ENCODE results near the gene HP.
"Not testable (repeated sequence)": the region's sequence is repeated elsewhere in the genome, so short reads cannot be mapped to it uniquely, and the experiment has no call there.

Gene HP

DNA sequence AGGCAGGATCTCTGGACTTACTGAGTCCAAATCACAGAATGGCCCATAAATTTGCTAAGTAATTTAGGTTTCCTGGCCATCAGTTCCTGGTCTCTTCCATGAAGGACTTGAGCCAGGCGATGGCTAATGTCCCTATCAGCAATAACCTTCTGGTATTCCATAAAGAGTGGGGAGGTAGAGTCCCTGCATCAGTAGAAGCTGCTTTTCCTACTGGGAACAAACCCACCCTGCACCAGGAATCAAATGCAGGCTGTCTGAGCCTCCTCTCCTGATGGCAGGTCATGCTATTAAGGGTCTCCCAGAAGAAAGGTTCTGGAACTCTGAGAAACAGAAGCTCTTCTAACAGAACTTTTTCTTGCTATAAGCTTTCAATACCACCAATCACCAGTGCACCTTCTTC is 7.3 kb downstream of the HP start:
- no peak overlapping the region for H3K27ac Mint-ChIP-seq
- no peaks in the 10 kb centered on the region for H3K4me1 Mint-ChIP-seq
- DNase-seq (no peak), ATAC-seq (no peak)
- H3K4me3 Mint-ChIP-seq, result no peak overlapping the region
- H3K27me3 Mint-ChIP-seq, result no peaks in the 10 kb centered on the region
- no peaks in the 10 kb centered on the region for H3K9me3 Mint-ChIP-seq

DNA sequence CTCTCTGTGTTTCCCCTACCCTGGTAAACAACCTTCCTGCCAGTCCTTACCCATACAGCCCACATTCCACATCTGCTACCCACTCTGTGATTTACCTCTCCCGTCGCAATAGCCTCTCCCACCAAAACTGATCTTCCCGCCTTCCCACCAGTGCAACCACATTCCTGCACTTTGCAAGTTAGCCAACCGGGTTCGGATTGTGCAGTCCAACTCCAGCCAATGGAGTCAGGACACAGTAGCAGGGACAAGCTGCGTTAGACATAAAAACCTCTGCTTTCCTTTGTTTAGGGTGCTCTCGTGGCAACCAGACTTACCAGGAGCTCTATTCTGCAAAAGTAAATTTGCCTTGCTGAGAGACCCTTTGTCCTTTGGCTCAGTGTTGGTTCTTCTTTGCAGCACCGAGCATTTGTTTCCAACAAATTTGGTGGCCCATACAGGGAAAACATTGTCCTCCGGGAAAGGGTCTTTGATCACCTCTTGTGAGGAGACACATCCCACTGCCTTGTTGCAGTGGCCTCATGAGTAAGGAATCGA is 10.1 kb downstream of the HP start:
- ATAC-seq, result no peak
- no peaks in the 10 kb centered on the region for H3K27me3 Mint-ChIP-seq
- no peak overlapping the region for H3K4me3 Mint-ChIP-seq
- H3K9me3 Mint-ChIP-seq, result no peaks in the 10 kb centered on the region
- H3K27ac Mint-ChIP-seq, result no peak overlapping the region
- H3K4me1 Mint-ChIP-seq, result no peaks in the 10 kb centered on the region
- no peak for DNase-seq

DNA sequence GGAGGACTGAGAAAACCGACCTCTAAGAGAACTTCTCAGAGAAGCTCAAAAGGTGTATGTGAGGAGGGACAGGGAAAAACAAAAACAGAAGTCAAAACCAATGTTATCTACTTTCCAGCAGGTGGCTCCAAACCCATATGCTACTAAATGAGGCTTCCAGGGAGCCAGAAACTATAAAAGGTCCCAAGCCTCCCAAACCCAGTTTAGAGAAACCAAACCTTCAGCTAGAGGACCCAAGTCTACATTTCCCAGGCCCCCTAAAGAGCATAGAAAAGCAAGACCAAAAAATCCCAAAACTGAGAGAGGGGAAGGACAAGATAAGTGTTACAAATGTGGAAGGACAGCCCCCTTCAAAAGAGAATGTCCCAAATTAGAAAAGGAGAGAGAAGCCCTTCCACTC is 12.4 kb downstream of the HP start:
- H3K4me3 Mint-ChIP-seq, result no peak overlapping the region
- DNase-seq (peak in 1 of 2 donors; percentile 2), ATAC-seq (no peak)
- H3K4me1 Mint-ChIP-seq, result no peaks in the 10 kb centered on the region
- H3K9me3 Mint-ChIP-seq, result no peaks in the 10 kb centered on the region
- H3K27me3 Mint-ChIP-seq, result no peaks in the 10 kb centered on the region
- H3K27ac Mint-ChIP-seq, result peak overlapping the region in 1 of 2 donors; percentile 84

DNA sequence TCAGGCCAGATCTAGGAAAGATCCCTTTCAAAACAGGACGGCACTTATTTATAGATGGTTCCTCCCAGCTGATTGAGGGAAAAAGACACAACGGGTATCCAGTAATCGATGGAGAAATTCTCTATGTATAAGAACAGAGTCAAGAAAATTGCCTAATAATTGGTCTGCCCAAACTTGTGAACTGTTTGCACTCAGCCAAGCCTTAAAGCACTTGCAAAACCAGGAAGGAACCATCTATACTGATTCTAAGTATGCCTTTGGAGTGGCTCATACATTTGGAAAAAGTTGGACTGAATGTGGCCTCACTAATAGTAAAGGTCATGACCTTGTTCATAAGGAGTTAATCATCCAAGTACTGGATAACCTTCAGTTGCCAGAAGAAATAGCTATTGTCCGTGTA is 14.6 kb downstream of the HP start:
- ATAC-seq, result no peak
- no peaks in the 10 kb centered on the region for H3K9me3 Mint-ChIP-seq

DNA sequence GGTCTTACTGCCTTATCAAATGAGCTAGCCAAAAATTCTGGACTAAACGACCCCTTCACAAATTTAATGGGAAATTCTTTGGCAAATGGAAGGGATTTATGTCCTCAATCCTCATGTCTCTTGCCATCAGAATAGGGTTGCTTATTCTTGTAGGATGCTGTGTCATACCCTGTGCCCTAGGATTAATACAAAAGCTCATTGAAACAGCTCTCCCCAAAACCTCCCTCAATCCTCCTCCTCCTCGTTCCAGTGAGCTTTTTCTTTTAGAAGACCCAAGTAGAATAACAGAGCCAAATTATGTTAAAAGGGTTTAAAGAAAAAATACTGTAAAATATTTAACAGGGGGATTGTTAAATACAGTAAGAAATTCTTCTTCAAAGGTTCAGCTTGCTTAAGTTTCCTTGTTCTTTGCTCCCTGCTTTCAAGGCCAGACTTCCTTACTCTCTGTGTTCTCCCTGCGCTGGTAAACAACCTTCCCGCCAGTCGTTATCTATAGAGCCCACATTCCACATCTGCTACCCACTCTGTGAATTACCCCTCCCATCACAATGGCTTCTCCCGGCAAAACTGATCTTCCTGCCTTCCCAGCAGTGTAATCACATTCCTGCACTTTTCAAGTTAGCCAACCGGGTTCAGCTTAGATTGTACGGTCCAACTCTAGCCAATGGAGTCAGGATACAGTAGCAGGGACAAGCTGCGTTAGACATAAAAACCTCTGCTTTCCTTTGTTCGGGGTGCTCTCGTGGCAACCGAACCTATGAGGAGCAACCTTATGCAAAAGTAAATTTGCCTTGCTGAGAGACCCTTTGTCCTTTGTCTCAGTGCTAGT is 18.4 kb downstream of the HP start:
- H3K27ac Mint-ChIP-seq, result peak overlapping the region in 1 of 2 donors; percentile 16
- H3K4me1 Mint-ChIP-seq, result no peaks in the 10 kb centered on the region
- no peak for ATAC-seq

More for the DNA sequence above, 14.6 kb downstream of the HP start:
- Mint-ChIP-seq H3K4me3 (no peak overlapping the region), H3K4me1 (no peaks in the 10 kb centered on the region), H3K27ac (no peak overlapping the region), H3K27me3 (no peaks in the 10 kb centered on the region)
- DNase-seq, result no peak

DNA sequence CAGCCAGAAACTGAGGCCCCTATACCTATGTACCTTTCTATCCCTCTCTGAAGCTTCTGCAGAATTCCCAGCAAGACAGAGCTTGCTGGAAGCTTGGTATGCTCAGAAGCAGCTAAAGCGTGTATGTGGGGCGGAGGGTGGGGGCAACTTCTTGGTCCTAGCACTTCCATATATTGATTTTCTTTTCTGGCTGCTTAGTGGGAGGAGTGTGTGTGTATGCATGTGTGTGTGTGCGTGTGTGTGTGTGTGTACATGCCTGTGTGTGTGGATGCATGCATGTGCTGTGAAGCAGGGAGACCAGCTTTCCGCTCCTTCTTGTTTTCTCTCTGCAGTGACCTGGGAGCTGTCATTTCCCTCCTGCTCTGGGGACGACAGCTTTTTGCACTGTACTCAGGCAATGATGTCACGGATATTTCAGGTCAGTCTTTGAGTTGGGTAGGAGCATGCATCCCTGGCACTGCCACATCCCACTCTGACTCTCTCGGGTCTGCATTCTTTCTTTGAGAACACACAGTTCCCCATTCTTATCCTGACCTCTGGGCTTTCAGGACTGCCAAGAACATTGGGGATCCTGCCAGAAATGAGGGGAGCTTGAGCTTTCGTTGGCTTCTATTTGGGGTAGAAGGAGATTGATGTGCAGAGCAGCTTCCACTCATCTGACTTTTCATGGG is 19.4 kb downstream of the HP start:
- Mint-ChIP-seq H3K27ac (peak overlapping the region in 1 of 2 donors; percentile 40), H3K4me1 (no peaks in the 10 kb centered on the region), H3K9me3 (no peaks in the 10 kb centered on the region), H3K27me3 (no peaks in the 10 kb centered on the region), H3K4me3 (no peak overlapping the region)
- DNase-seq (no peak), ATAC-seq (no peak)

More for the DNA sequence above, 18.4 kb downstream of the HP start:
- Mint-ChIP-seq H3K9me3 (no peaks in the 10 kb centered on the region), H3K4me3 (no peak overlapping the region), H3K27me3 (no peaks in the 10 kb centered on the region)
- no peak for DNase-seq

DNA sequence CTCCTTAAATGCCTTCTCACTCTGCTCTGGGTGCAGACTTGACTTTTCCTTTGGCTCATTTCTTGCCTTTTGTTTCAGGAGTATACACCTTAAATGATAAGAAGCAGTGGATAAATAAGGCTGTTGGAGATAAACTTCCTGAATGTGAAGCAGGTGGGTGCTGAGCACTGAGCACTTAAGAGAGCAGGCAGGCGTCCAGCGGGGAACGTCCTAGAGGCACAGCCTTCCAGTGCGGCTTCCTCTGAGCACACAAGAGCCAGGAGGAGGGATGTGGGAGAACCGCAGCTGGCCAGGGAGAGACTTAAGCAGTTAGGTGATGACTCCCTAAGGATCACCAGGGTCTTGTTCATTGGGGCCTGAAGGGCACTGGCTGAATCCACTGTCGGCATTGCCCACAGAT is 20.8 kb downstream of the HP start:
- not testable (repeated sequence) for H3K9me3 Mint-ChIP-seq, ATAC-seq, H3K27ac Mint-ChIP-seq, H3K27me3 Mint-ChIP-seq, H3K4me3 Mint-ChIP-seq, H3K4me1 Mint-ChIP-seq, DNase-seq

DNA sequence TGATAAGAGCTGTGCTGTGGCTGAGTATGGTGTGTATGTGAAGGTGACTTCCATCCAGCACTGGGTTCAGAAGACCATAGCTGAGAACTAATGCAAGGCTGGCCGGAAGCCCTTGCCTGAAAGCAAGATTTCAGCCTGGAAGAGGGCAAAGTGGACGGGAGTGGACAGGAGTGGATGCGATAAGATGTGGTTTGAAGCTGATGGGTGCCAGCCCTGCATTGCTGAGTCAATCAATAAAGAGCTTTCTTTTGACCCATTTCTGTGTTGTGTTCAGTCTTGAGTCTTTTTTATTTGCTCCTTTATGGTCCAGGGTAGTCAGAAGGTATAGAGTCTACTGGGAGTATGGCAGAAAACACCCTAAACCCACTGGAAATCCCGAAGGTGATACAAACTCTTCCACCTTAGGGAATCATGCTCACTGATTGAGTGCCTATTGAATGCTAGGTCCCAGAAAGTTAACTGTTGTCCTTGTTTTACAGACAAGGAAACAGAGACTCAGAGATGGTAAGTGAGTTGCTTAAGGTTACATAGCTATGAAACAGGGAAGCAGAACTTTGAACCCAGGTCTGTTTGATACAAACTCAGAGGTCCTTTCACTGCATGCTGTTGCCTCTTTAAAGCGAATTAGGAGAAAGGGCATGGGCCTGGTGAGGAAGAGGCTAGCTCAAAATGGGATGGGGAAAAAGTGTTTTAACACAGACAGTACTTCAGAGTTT is 22.8 kb downstream of the HP start:
- ATAC-seq, H3K4me1 Mint-ChIP-seq, H3K9me3 Mint-ChIP-seq, H3K27me3 Mint-ChIP-seq, H3K4me3 Mint-ChIP-seq, DNase-seq: not testable (repeated sequence)
- H3K27ac Mint-ChIP-seq, result peak overlapping the region in 1 of 2 donors; percentile 68

DNA sequence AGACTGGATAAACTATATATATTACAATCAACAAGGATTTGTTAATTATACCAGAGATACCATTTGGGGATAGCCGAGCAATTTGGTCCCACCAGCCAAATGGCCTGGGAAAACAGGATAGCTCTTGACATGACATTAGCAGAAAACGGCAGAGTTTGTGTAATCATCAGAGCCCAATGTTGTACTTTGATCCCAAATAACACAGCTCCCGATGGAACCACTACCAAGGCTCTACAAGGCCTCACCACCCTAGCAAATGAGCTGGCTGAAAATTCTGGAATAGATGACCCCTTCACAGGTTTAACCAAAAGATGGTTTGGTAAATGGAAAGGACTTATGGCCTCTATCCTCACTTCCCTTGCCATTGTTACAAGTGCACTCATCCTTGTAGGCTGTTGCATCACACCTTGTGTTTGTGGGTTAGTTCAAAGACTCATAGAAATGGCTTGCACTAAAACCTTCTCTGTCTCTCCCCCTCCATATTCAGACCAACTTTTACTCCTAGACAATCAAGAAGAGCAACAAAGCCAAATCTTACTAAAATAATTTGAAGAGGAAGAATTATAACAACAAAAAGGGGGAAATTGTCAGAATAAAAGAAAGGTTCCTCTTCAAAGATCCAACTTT is 29.6 kb downstream of the HP start:
- no peak for DNase-seq
- Mint-ChIP-seq H3K4me1 (no peaks in the 10 kb centered on the region), H3K27me3 (no peaks in the 10 kb centered on the region), H3K27ac (peak overlapping the region in 1 of 2 donors; percentile 24), H3K9me3 (peaks cover 5 to 17% of the 10 kb centered on the region in 2 donors), H3K4me3 (no peak overlapping the region)
- no peak for ATAC-seq

DNA sequence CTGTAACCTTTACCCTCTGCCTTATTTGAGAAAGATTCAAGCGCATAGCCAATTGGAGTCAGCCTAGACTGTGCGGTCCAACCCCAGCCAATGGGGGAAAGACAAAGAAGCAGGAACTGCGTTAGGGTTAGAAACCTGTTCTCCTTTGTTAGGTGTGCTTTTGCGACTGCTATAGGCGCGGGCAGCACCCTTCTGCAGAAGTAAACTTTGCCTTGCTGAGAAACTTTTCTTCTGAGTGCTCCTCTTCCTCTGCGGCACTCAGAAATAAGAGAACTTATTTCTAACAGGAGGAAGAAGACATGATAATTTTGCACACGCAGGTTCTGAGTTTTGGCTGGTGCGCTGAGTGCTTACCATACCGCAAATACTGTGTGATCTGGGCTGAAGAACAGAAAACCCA is 30.1 kb downstream of the HP start:
- H3K27ac Mint-ChIP-seq, result peak overlapping the region in 1 of 2 donors; percentile 27
- no peak for ATAC-seq
- no peak for DNase-seq
- H3K9me3 Mint-ChIP-seq, result peaks cover 5 to 17% of the 10 kb centered on the region in 2 donors
- no peaks in the 10 kb centered on the region for H3K4me1 Mint-ChIP-seq
- no peak overlapping the region for H3K4me3 Mint-ChIP-seq
- H3K27me3 Mint-ChIP-seq, result no peaks in the 10 kb centered on the region

DNA sequence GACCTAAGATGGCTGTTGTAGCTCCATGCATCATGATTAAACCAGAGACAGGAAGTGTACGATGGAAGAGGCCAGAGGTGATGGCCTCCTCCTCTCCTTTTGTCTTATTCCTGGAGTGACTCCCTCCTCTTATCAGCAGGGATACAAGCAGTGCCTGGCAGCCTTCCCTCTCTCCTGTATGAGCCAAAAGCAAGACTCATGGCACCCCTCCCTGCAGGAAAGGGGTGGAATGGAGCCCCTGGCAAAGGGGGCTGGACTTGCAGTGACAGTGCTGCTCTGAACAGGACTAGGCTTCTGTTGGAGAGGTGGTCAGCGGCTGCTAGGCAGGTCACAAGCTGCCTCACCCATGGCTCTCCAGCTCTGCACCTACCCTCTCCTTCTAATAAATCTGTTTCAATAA is 30.7 kb downstream of the HP start:
- Mint-ChIP-seq H3K27ac (no peak overlapping the region), H3K9me3 (peaks cover 5 to 17% of the 10 kb centered on the region in 2 donors), H3K27me3 (no peaks in the 10 kb centered on the region), H3K4me3 (no peak overlapping the region), H3K4me1 (peaks cover 2% of the 10 kb centered on the region)
- no peak for ATAC-seq
- no peak for DNase-seq

DNA sequence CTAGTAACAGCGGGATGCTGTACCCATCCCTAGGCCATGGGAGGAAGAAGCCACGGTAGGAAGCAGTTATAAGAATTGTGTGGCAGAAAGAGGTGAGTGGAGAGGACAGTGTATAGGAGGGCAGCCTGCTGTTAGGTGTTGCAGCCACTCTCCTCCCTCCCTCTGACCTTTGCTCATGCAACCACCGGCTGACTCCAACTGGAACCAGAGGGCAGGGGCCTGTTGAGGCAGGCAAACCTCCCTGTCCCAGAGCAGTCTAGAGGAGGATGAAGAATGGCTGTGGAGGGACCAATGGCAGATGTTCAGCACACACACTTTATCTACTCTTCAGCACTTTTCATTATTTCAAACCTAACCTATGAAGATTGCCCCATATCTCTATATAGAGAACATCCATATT is 36.9 kb downstream of the HP start:
- ATAC-seq (no peak), DNase-seq (no peak)
- Mint-ChIP-seq H3K27ac (peak overlapping the region; percentile 77 to 79), H3K4me3 (peak overlapping the region; percentile 45 to 97), H3K27me3 (no peaks in the 10 kb centered on the region), H3K4me1 (peaks cover 50% of the 10 kb centered on the region), H3K9me3 (no peaks in the 10 kb centered on the region)

DNA sequence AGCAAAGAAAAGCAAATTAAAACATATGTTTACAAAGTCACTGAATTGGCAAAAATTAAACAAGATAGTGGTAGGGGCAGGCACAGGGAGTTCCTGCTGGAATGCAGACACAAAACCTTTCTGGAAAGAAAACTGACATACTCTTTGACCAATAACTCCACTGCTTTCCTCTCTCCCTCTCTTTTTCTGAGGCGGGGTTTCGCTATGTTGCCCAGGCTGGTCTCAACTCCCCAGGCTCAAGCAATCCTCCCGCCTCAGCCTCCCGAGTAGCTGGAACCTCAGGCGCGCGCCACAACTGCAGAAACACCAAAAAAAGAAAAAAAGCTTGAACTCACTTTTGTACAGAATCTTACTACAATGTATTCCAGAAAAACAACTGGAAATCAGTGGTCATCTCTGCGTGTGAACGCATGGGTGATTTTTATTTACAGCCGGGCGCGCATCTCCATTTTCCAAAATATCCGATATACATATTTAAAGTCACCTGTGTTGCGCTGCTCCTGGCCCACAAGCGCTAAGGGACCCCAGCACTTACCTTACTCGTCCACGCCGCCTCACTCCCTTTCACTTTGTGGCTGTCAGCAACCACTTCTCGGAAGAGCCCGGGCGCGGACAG is 38.6 kb downstream of the HP start:
- H3K4me1 Mint-ChIP-seq, result peaks cover 50% of the 10 kb centered on the region
- no peak for DNase-seq

DNA sequence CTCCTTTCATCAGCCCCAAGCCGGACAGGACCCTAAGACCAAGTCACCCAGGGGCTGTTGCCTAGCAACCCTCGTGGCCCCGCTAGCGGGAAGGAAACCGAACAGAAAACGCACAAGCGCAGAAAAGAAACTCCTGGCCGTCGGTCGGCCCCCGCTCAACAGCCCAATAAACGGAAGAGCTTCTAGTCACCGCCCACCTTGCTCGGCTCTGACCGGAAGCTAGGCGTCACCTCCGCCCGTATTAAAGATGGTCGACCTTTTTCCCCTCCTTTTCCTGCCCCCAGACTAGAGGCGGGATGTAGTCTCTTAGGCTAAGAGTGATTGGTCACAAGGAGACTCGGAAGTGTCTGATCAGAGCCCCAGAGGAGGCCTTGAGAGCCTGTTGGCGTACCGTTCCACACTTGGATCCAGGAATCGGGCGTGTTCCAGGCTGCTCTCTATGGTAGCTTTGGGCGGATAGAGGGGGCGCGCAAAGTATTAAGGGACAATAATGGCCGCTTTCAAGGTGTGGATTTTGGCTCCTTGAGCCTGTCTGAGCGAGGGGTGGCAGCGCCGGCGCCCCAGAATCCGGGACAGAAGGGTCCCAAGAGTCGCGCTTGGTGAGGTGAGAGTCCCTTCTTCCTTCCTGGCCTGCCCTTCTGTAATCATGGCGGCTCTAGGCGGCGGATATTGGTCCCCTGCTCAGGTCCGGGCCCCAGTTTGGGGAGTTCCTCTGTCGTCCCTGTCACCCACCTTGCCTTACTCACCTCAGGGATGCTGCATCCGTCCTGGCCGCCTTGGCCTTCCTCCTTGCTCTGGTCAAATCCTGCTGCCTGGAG is 39.4 kb downstream of the HP start, which contains the start of the genes DHX38 and TXNL4B:
Gene DHX38 (plus strand): TSS at position 400 of the 818 bp plus-strand sequence. CDS start 2,311 bp downstream, outside the sequence.
Gene TXNL4B (minus strand): TSS at position 173 of the 818 bp plus-strand sequence. CDS start 2,871 bp downstream, outside the sequence.
- H3K4me3 Mint-ChIP-seq, result peak within 1 kb of the TSS; percentile 97
- peaks cover 50% of the 10 kb centered on the region for H3K4me1 Mint-ChIP-seq
- peak within 1 kb of the TSS; percentile 100 for H3K27ac Mint-ChIP-seq
- peak; percentile 87 to 95 for DNase-seq
- peak; percentile 98 for ATAC-seq
- no peaks in the 10 kb centered on the region for H3K9me3 Mint-ChIP-seq
- no peaks in the 10 kb centered on the region for H3K27me3 Mint-ChIP-seq

More for the DNA sequence above, 38.6 kb downstream of the HP start:
- no peaks in the 10 kb centered on the region for H3K27me3 Mint-ChIP-seq
- peak overlapping the region; percentile 100 for H3K27ac Mint-ChIP-seq
- no peaks in the 10 kb centered on the region for H3K9me3 Mint-ChIP-seq
- H3K4me3 Mint-ChIP-seq, result peak overlapping the region; percentile 97
- ATAC-seq, result peak; percentile 50

All from stimulated activated naive CD8-positive, alpha-beta T cell treated with anti-CD3 and anti-CD28 coated beads, Interleukin-15, amount 100 ng/mL, for 72 hours (primary cell).